SK-N-SH treated with all-trans-retinoic acid at 6 μM for 48 hours (cell line): Measurements from ENCODE around the gene USB1.

Source experiments
- ATAC-seq: fragments of 200-7000 bp; cut with Tn5 transposase; 3 replicates; pipeline ENCODE4 v1.9.1; 2020; ENCODE audit warnings: mild to moderate bottlenecking, moderate library complexity
- ARNTL ChIP-seq: fragments of 450-650 bp; formaldehyde crosslinking; IDR thresholded peaks from 2 replicates; pipeline ENCODE4 v1.5.0; 2020; ENCODE audit warnings: low read depth, mild to moderate bottlenecking, moderate library complexity, borderline replicate concordance
- BACH2 ChIP-seq: fragments of 250-450 bp; sonication (Bioruptor Pico); IDR thresholded peaks from 2 replicates; pipeline ENCODE4 v1.9.0; 2021; ENCODE audit warnings: mild to moderate bottlenecking, borderline replicate concordance
- CSDC2 ChIP-seq: fragments of 250-450 bp; sonication (Bioruptor Pico); IDR thresholded peaks from 2 replicates; pipeline ENCODE4 v1.5.0; 2020; ENCODE audit warnings: mild to moderate bottlenecking, moderate library complexity
- ESRRG ChIP-seq: fragments of 250-450 bp; sonication (Bioruptor Pico); IDR thresholded peaks from 2 replicates; pipeline ENCODE4 v1.6.1; 2021; ENCODE audit warnings: mild to moderate bottlenecking
- GLIS3 ChIP-seq: fragments of 250-450 bp; sonication (Bioruptor Pico); IDR thresholded peaks from 2 replicates; pipeline ENCODE4 v1.5.0; 2020; ENCODE audit warnings: mild to moderate bottlenecking, moderate library complexity
- OSR1 ChIP-seq: fragments of 250-450 bp; sonication (Bioruptor Pico); IDR thresholded peaks from 2 replicates; pipeline ENCODE4 v1.8.0; 2022; ENCODE audit warnings: moderate library complexity, mild to moderate bottlenecking, inconsistent platforms
- PATZ1 ChIP-seq: fragments of 250-450 bp; sonication (Bioruptor Pico); IDR thresholded peaks from 2 replicates; pipeline ENCODE4 v1.8.0; 2020; ENCODE audit warnings: mild to moderate bottlenecking, moderate library complexity, borderline replicate concordance
- POU6F1 ChIP-seq: fragments of 250-450 bp; sonication (Bioruptor Pico); IDR thresholded peaks from 2 replicates; pipeline ENCODE4 v1.8.0; 2021; ENCODE audit warnings: low read depth, mild to moderate bottlenecking, moderate library complexity, borderline replicate concordance
- RARB ChIP-seq: fragments of 250-450 bp; sonication (Bioruptor Pico); IDR thresholded peaks from 2 replicates; pipeline ENCODE4 v1.8.0; 2021; ENCODE audit warnings: mild to moderate bottlenecking, moderate library complexity
- TSHZ2 ChIP-seq: fragments of 250-450 bp; sonication (Bioruptor Pico); IDR thresholded peaks from 2 replicates; pipeline ENCODE4 v1.5.0; 2020; ENCODE audit warnings: mild to moderate bottlenecking, moderate library complexity
- ZFP30 ChIP-seq: fragments of 450-650 bp; formaldehyde crosslinking; IDR thresholded peaks from 2 replicates; pipeline ENCODE4 v1.5.0; 2022; ENCODE audit warnings: mild to moderate bottlenecking, moderate library complexity
- ZNF565 ChIP-seq: fragments of 450-650 bp; formaldehyde crosslinking; conservative IDR thresholded peaks from 2 replicates; pipeline ENCODE4 v1.5.0; 2020; ENCODE audit warnings: low read depth, mild to moderate bottlenecking, moderate library complexity
- ZNF8 ChIP-seq: fragments of 450-650 bp; formaldehyde crosslinking; IDR thresholded peaks from 2 replicates; pipeline ENCODE4 v1.5.0; 2020; ENCODE audit warnings: mild to moderate bottlenecking, moderate library complexity

USB1 gene

GRCh38 chr16:58070585-58070984 lies 69.4 kb downstream of the USB1 start:
- TF ChIP-seq RARB (CRISPR knock-in tag) (no peak), TSHZ2 (no peak), GLIS3 (CRISPR knock-in tag) (no peak), OSR1 (CRISPR knock-in tag) (no peak), ESRRG (CRISPR knock-in tag) (no peak), ZFP30 (no peak), POU6F1 (CRISPR knock-in tag) (no peak), ZNF8 (CRISPR knock-in tag) (no peak), CSDC2 (CRISPR knock-in tag) (no peak), BACH2 (CRISPR knock-in tag) (no peak), ARNTL (no peak), PATZ1 (no peak), ZNF565 (CRISPR knock-in tag) (no peak)
- ATAC-seq = no peak
